Psoas muscle (tissue), 8 donors: ENCODE measurements around the gene GALE. TPM values are rescaled to one million over a fixed set of nuclear protein-coding genes. Genes with fewer than 3 reads are reported as not detected.
A peak's percentile ranks its signal among the peaks of the same experiment; 100 is the strongest.

Source experiments
- ATAC-seq, 4 donors: fragments of 200-7000 bp; cut with Tn5 transposase; one replicate each; pipeline ENCODE4 v1.9.1; 2020; ENCODE audit warnings: moderate library complexity in 3 of 4, mild to moderate bottlenecking in 2 of 4
- DNase-seq, 2 donors: peaks; one replicate each; pipeline ENCODE4 v3.0.0-alpha.2; 2020
- H3K27ac ChIP-seq: fragments of 200-600 bp; one replicate; pipeline ENCODE4 v1.8.0; 2022
- H3K27me3 ChIP-seq, 3 donors: fragments of 200-600 bp in 1 of 3; one replicate each; pipeline versions ENCODE4 v1.6.1 to v1.8.0; 2013 to 2022; ENCODE audit warnings: low read length in 2 of 3, mild to moderate bottlenecking in 2 of 3, moderate library complexity in 1 of 3; ENCODE audit not compliant: insufficient read depth in 3 of 3
- H3K36me3 ChIP-seq, 2 donors: fragments of 200-600 bp in 1 of 2; one replicate each; pipeline versions ENCODE4 v1.6.1 to v1.8.0; 2013 to 2022; ENCODE audit warnings: low read depth in 1 of 2, mild to moderate bottlenecking in 1 of 2, moderate library complexity in 1 of 2; ENCODE audit not compliant: insufficient read depth in 1 of 2
- H3K4me1 ChIP-seq: fragments of 200-600 bp; one replicate; pipeline ENCODE4 v1.8.0; 2022
- H3K4me3 ChIP-seq: fragments of 200-600 bp; one replicate; pipeline ENCODE4 v1.8.0; 2022; ENCODE audit warnings: mild to moderate bottlenecking
- H3K9me3 ChIP-seq: fragments of 200-600 bp; one replicate; pipeline ENCODE4 v1.8.0; 2022
- CTCF ChIP-seq: fragments of 200-600 bp; IDR thresholded peaks from one replicate; pipeline ENCODE4 v1.8.0; 2022; ENCODE audit warnings: antibody characterized with exemption
- WGBS, 3 donors: extraction: QIAGEN DNeasy Blood & Tissue Kit; methylation state at CpG; one replicate each; pipeline versions ENCODE4 v1.1.6 to v1.1.7; 2013; 5-methylcytosine and 5-hydroxymethylcytosine counted together
- intact Hi-C, 2 donors: fragments of 100-400 bp; cut with DNase I; formaldehyde crosslinking; loops; one replicate each; pipeline versions ENCODE4 v1.11.0 to v1.14.2; 2022
- polyA plus RNA-seq, 3 donors: library from polyadenylated mRNA; stranded (reverse); fragments of 200-250 nt; gene quantifications; one replicate each; pipeline ENCODE4 v1.2.3, GENCODE V29; 2013
- total RNA-seq, 4 donors: library from RNA; stranded (reverse); fragmentation: NEBNext Ultra II Directional in 2 of 4; extraction: Animal tissue kit (Norgen Biotek cat#: 25700) in 2 of 4; gene quantifications; one replicate each; pipeline versions ENCODE4 v1.2.1 to v1.2.4, GENCODE V29; 2021 to 2023
- donor health status: healthy with polysubstance abuse.
- donor health status: DM: no; HTN: no; CAD: no; lungs with moderate emphysema.
- donor health status: Bipolar disorder and iron deficiency.
- donor health status: healthy.
- donor health status: DM: yes; HTN: yes; CAD: no.
- donor health status: DM: no; HTN: no; CAD: no.
- donor health status: DM: no; HTN: no; CAD: no.
- donor health status: DM: yes; HTN: yes; CAD: no.

The GALE gene
- total and polyA plus RNA-seq, 7 donors: 6.4 to 69.9 (median 7.7) TPM

- 23 to 42% (median 29%) methylated on average over 4 of the region's 4 CpGs for WGBS, 3 donors
- peak in 2 of 4 donors; percentile 47 to 57 for ATAC-seq
- H3K27ac ChIP-seq: peak overlapping the region; percentile 19
- peaks cover 46% of the 10 kb centered on the region for H3K4me1 ChIP-seq
- no peaks in the 10 kb centered on the region for H3K9me3 ChIP-seq
- DNase-seq: no peak
- intact Hi-C loops: no loop called here
- no peaks in the 10 kb centered on the region for H3K27me3 ChIP-seq
- TF ChIP-seq CTCF: no peak
- no peak overlapping the region for H3K4me3 ChIP-seq
- H3K36me3 ChIP-seq: peaks cover 14 to 85% of the 10 kb centered on the region in 2 donors
Observed at GRCh38 chr1:23759277-23759676, 41.3 kb downstream of the GALE start.

GRCh38 chr1:23757812-23758211 lies 42.7 kb downstream of the GALE start:
- Histone ChIP-seq H3K9me3 (no peaks in the 10 kb centered on the region), H3K4me3 (no peak overlapping the region), H3K27ac (peak overlapping the region; percentile 10), H3K4me1 (peaks cover 34% of the 10 kb centered on the region), H3K27me3 (no peaks in the 10 kb centered on the region), H3K36me3 (peaks cover 20 to 95% of the 10 kb centered on the region in 2 donors)
- intact Hi-C loops: no loop called here
- ATAC-seq (peak in 3 of 4 donors; percentile 21 to 56 (median 27)), DNase-seq (peak in 1 of 2 donors; percentile 63)
- no peak for TF ChIP-seq CTCF
- 33 to 47% (median 43%) methylated on average over 1 of the region's 1 CpG for WGBS, 3 donors

GRCh38 chr1:23756676-23757075 lies 43.9 kb downstream of the GALE start:
- peaks cover 26% of the 10 kb centered on the region for H3K4me1 ChIP-seq
- H3K4me3 ChIP-seq: no peak overlapping the region
- H3K27me3 ChIP-seq: no peaks in the 10 kb centered on the region
- intact Hi-C loops: no loop called here
- H3K36me3 ChIP-seq: peaks cover 20 to 99% of the 10 kb centered on the region in 2 donors
- no peak overlapping the region for H3K27ac ChIP-seq
- no peaks in the 10 kb centered on the region for H3K9me3 ChIP-seq
- peak in 2 of 4 donors; percentile 48 to 50 for ATAC-seq
- DNase-seq: no peak
- no peak for TF ChIP-seq CTCF
- 74 to 93% (median 78%) methylated on average over 3 of the region's 3 CpGs for WGBS, 3 donors

GRCh38 chr1:23752909-23753308 lies 47.6 kb downstream of the GALE start:
- Histone ChIP-seq H3K27me3 (no peaks in the 10 kb centered on the region), H3K9me3 (no peaks in the 10 kb centered on the region), H3K4me1 (peaks cover 11% of the 10 kb centered on the region), H3K36me3 (peaks cover 13 to 92% of the 10 kb centered on the region in 2 donors), H3K4me3 (no peak overlapping the region), H3K27ac (no peak overlapping the region)
- 88 to 100% (median 94%) methylated on average over 1 of the region's 1 CpG for WGBS, 3 donors
- no peak for TF ChIP-seq CTCF
- intact Hi-C loops: no loop called here
- no peak for ATAC-seq
- DNase-seq: no peak

GRCh38 chr1:23751815-23752200 lies 48.7 kb downstream of the GALE start:
- H3K4me1 ChIP-seq: peaks cover 21% of the 10 kb centered on the region

More at GRCh38 chr1:23751815-23752200, 48.7 kb downstream of the GALE start:
- ATAC-seq (no peak), DNase-seq (no peak)
- WGBS, 3 donors: 83 to 90% (median 85%) methylated on average over 4 of the region's 4 CpGs
- Histone ChIP-seq H3K36me3 (peaks cover 15 to 84% of the 10 kb centered on the region in 2 donors), H3K27ac (no peak overlapping the region), H3K9me3 (no peaks in the 10 kb centered on the region), H3K4me3 (no peak overlapping the region), H3K27me3 (no peaks in the 10 kb centered on the region)
- intact Hi-C loops: no loop called here
- TF ChIP-seq CTCF: no peak
